Right lobe of liver (tissue), 4 donors: ENCODE data around the gene CACNA1E.

Experiments
- CTCF ChIP-seq, 4 donors: fragments of 200-600 bp in 3 of 4; fragments of 450-650 bp in 1 of 4; IDR thresholded peaks; one replicate each; pipeline versions ENCODE4 v1.5.1 to v1.8.0; 2016 to 2022; ENCODE audit warnings: antibody characterized with exemption in 4 of 4, mild to moderate bottlenecking in 2 of 4
- POLR2A ChIP-seq: fragments of 450-650 bp; IDR thresholded peaks from one replicate; pipeline ENCODE4 v1.6.1; 2017; ENCODE audit warnings: antibody characterized with exemption, mild to moderate bottlenecking
- donor health status: DM: no; HTN: no; CAD: no.
- donor health status: DM: no; HTN: no; CAD: no.
- donor health status: DM: no; HTN: yes; CAD: no.

GRCh38 chr1:181620183-181620582 lies 136.9 kb downstream of the CACNA1E start:
- TF ChIP-seq CTCF (IDR thresholded peaks at IDR 0.05): no peak
- no peak for TF ChIP-seq POLR2A
